GM18868 (cell line): ENCODE data around the gene TUBGCP6.

Experiments
- ATAC-seq: cut with Tn5 transposase; IDR thresholded peaks from one replicate; pipeline ENCODE4 v1.9.1; 2021; ENCODE audit warnings: mild to moderate bottlenecking, moderate library complexity; ENCODE audit not compliant: unreplicated experiment

The TUBGCP6 gene

DNA sequence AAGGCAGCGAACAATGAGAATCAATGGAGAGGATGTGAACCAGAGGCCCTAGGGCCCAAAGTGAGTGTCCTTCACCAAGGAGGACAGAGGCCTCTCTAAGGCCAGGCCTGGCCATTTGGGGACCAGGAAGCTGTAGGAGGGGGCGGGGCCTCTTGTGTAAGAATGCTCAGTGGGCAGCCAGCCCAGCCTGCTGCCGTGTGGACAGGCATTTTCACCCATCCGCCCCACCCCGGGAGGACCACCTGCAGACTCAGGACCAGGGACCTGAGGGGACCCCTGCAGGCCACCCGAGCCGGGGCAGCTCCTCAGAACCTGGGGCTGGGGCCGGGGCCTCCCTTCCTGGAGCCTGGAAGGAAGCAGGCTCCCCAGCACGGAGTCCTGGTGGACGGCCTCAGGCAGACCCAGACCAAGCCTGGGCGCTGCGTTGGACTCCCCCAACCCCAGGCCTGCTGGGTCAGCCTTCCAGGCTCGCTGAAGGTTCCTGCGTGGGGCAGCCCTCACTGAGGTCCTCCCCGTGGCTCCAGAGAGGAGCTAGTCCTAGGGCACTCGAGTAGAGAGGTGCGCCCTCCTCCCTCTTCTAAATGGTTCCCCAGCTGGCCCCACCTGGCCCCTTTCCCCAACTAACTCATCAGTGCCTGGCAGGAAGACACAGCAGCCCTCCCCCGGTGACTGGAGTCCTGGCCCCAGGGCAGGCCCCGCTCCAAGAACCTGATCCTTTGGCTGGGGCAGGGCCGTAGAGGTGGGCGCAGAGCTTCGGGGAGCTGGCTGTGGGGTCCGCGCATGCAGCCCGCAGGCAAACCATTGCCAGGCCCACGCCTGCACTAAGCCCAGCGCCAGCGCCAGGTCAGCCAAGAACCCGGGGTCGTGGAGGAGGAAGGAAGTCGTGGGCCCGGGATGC lies 60.6 kb downstream of the TUBGCP6 start:
- no peak for ATAC-seq

DNA sequence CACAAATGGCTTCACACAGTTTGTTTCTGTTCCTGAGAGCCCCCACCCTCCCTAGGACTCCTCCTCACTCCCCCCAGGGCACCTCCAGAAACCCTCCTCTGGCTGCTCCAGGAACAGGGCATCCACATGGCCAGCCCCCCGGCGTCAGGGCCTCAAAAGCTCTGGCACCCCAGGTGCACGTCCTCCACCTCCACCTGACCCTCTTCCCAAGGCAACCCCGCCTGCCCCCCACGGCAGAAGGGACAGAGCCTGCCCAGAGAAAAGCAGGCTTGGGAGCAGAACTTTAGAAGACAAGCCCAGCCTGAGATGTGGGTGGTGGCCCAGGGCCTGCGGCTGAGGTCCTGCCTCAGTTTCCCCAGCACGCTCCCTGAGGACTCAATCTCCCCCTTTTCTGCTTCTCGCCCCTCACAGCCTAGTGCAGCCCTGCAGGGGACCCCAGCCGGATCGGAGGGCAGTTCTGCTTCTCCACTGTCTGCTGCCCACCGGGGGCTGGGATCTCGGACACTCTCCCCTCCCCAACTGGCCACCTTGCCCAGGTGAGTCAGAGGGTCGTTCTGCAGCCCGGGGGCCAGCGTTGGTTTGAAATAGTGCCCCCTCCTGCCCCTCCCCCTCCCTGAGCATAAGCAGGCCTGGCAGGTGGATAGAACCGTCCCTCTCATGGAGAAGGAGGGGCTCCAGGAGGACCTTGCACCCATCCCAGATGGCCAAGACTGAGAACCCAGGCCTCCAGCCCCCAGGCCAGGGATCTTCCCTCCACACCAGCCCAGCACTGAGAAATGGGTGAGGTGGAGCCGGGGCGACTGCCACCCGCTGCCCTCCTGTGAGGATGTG lies 61.5 kb downstream of the TUBGCP6 start:
- ATAC-seq: no peak

DNA sequence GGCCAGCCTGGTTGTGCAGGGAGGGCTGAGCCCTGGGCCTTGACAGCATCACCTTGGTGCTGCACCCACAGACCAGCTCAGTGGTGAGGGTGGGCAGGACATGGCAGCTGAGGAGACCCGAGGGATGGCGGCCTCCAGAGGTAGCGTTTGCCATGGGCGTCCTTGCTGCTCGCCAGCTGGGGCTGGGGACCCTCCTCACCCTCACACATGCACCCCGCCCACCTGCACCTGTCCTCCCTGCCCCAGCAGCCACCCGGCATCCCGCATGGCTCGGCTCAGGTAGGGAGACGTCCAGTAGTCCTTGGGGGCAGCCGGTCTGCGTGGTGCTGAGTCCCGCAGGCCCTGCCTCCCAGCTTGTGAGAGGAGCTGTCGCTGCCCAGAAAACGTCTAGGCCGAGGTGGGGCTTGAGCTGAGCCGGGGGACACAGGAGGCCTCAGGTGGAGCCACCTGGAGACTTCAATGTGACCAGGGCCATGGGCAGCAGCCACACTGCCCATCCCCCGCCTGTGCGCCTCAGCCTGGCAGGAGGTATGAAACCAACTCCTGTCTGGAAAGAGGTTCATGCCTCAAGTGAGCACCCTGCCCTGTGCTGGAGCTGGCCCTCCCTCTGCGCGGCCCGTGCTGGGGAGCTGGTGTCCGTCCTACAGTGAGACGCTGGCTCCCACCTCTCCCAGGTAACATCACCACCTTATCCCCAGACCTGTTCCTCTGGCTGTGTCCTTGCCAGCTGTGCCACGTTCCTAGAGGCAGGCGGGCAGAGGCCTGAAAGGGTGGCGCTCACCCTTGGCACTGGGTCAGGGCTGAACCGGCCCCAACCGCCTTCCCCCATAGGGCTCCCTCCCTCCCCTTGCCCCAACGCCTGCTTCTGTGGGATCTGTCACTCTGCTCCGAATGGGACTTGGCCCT lies 62.4 kb downstream of the TUBGCP6 start:
- ATAC-seq: no peak

DNA sequence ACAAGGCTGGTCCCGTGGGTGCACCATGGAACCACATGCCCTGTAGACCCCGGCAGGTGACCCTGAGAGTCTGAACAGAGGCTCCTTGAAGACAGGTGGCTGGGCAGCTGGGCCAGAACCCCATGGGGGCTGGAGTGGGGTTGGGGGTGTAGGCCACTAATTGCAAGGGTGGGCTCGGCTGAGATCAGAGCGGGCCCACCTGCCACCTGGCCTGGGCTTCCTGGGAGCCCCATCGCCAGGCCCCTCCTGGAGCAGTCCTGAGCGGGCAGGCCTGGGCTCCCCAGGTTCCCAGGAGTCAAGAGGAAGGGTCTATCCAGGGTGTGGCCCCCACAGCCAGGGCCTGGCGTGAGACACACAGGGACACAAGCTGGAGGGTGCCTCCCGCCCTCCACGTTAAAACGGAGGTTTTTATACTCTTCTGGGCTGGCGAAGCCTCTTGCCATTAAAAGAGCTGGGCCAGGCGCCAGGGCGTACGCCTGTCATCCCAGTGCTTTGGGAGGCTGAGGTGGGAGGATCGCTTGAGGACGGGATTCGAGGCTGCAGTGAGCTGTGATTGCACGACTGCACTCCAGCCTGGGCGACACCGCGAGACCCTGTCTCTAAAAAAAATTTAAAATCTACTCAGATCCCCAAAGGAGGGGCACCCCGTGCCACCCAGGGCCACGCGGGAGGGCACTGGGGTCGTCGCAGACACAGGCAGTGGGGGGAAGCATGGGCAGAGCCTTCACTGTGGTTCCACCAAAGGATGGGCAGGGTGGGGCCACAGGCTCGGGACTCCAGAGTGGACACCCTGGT lies 63.9 kb downstream of the TUBGCP6 start:
- no peak for ATAC-seq

DNA sequence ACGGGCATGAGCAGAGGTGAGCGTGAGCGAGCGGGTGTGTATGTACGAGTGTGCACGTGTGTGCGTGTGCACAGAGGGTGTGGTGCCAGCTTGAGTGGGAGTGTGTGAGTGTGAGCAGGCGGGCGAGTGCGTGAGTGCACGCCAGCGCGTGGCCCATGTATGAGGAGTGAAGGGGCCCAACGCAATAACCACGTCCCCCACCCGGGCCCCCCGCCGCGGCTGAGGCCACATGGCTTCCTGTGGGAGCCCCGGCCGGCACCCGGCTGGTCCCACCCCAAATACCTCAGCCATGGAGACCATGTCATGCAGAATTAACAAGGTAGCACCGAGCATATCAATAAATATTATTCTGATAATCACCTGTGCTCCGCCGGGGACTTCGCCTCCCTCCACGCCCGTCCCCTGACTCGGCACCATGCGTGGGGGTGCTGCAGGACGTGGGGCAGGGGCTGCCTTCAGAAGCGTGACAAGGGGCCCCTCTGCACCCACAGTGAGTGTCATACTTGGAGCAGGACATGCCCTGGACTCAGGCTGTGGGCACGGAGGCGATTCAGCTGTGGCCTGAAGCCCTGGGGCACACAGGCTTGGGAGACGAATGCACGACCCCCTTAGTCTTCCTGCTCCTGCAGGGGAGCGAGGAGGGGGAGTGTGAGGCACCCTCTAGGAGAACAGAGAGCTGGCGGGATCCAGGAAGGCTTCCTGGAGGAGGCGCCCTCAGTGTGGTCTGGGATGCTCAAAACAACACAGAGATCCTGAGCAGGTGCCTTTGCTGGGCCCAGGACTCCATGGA lies 64.7 kb downstream of the TUBGCP6 start:
- no peak for ATAC-seq

DNA sequence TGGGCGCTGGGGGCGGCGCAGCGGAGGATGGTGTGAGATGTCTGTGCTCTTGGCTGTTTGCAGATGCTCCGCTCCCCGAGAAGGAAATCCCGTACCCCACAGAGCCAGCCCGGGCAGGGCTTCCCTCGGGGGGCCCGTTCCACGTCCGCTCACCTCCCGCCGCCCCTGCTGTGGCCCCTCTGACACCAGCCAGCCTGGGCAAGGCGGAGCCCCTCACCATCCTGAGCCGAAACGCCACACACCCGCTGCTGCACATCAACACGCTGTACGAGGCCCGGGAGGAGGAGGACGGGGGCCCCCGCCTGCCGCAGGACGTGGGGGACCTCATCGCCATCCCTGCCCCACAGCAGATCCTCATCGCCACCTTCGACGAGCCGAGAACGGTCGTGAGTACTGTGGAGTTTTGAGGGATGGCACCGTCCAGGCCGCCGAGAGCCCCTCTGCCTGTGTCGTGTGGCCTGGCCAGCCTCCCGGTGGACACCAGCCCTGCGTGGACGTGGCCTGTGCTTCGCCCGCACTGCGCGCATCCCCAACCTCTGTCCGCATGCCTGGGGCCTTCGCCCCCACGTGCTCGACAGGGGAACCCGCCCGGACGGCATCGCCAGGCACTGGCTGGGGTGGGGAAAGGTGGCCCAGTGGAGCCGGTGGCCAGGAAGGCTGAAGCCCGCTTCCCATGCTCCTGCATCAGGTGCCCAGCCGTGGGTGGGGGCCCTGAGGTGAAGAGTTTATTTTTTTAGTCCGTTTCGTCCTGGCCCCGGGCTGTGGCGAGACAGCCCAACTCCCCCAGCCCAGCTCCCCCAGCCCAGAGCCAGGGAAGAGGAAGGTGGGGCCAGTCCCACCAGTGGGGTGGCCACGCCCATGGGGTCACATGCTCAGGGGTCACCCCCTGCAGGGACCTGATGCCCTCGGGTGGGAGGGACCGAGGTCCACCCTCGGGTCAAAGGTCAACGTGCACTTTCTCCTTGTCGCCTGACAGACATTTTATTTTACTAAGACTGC lies 65.7 kb downstream of the TUBGCP6 start:
- ATAC-seq: no peak

DNA sequence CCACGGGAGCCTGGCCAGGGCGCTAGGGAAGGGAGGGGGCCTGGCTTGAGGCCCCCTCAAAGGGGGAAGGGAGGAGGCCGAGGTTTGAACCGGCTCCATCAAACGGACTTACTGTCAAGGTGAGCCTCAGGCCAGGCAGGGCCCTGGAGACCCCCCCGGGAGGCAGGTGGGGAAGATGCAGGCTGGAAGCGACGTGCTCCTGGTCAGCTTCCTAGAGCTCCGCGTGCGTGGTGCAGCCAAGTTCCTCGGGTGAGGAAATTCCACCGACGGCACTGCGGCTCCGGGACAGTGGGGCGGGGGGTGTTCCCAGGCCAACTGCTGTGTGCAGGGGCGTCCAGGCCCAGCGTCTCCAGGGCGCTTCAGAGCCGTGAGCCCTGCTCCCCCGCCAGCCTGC lies 66.4 kb downstream of the TUBGCP6 start:
- ATAC-seq: no peak

DNA sequence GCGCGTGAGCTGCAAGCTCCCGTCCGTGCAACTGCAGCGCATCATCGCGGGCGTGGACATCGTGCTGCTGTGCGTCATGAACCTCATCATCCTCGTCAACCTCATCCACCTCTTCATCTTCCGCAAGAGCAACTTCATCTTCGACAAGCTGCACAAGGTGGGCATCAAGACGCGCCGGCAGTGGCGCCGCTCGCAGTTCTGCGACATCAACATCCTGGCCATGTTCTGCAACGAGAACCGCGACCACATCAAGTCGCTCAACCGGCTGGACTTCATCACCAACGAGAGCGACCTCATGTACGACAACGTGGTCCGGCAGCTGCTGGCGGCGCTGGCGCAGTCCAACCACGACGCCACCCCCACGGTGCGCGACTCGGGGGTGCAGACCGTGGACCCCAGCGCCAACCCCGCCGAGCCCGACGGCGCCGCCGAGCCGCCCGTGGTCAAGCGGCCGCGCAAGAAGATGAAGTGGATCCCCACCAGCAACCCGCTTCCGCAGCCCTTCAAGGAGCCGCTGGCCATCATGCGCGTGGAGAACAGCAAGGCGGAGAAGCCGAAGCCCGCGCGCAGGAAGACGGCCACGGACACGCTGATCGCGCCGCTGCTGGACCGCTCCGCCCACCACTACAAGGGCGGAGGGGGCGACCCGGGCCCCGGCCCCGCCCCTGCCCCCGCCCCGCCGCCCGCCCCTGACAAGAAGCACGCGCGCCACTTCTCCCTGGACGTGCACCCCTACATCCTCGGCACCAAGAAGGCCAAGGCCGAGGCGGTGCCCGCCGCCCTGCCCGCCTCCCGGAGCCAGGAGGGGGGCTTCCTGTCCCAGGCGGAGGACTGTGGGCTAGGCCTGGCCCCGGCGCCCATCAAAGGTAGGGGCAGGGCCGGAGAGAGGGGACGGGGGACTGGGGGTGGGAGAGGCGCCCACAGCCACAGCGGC lies 67.0 kb downstream of the TUBGCP6 start:
- no peak for ATAC-seq

DNA sequence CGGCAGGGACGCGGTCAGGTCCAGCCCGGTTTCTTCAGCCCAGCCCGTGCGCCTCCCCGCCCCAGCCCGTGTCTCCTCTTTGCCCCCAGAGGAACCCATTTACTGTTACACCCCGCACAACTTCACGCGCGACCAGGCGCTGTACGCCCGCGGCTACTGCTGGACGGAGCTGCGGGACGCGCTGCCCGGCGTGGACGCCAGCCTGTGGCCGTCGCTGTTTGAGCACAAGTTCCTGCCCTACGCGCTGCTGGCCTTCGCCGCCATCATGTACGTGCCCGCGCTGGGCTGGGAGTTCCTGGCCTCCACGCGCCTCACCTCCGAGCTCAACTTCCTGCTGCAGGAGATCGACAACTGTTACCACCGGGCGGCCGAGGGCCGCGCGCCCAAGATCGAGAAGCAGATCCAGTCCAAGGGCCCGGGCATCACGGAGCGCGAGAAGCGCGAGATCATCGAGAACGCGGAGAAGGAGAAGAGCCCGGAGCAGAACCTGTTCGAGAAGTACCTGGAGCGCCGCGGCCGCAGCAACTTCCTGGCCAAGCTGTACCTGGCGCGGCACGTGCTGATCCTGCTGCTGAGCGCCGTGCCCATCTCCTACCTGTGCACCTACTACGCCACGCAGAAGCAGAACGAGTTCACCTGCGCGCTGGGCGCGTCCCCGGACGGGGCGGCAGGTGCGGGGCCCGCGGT lies 67.8 kb downstream of the TUBGCP6 start:
- ATAC-seq: no peak

DNA sequence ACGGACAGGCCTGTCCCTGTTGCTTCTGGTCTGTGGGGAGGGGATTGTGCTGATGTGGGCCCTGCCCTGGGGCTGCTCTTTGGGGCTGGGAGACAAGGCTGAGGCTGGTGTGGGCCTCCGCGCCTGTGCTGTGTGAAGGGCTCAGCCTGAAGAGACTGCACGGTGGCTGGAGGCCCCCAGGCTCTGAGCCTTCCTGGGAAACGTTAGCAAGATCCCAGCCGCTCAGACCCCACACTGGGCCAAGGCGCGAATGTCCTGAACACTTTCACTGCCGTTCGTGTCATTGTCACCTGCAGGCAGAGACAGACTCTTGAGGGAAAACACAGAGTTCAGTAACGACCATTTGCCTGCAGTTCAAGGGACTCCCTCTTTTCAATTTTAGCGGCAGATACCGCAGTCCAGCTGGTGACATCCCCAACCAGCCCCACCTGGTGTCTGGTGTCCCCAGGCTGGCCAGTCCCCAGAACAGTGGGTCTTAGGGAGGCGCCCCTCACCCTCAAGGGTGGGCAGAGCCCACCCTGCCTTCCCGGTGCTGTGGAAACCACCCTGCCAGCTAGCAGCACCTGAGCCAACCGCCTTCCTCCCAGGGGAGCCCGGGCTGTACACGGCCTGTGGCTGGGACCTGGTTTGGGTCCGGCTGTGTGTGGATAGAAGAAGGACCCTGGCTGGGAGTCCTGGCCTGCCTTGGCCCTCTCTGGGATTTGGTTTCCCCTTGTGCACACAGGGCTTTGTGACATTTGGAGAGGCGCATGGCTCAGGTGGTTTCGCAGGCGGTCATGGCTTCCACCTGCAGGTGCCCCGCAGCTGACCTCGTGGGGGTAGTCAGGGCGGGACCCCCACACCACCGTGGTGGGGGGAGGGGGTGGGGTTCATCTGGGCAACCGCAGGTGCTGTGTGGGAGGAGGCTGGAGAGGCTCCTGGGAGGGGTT lies 68.6 kb downstream of the TUBGCP6 start:
- no peak for ATAC-seq

DNA sequence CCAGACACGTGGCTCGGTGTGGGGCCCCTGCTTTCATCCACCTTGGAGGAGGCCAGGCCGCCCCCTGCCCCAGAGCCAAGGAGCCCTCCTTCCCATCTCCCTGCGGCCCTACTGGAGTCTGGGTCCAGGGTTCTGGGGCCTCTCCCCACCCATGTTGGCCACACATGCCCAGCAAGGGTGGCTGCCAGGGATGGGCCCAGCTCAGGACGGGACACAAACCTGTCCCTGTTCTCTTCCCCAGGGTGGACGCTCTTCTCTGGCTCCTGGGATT lies 69.7 kb downstream of the TUBGCP6 start:
- no peak for ATAC-seq

DNA sequence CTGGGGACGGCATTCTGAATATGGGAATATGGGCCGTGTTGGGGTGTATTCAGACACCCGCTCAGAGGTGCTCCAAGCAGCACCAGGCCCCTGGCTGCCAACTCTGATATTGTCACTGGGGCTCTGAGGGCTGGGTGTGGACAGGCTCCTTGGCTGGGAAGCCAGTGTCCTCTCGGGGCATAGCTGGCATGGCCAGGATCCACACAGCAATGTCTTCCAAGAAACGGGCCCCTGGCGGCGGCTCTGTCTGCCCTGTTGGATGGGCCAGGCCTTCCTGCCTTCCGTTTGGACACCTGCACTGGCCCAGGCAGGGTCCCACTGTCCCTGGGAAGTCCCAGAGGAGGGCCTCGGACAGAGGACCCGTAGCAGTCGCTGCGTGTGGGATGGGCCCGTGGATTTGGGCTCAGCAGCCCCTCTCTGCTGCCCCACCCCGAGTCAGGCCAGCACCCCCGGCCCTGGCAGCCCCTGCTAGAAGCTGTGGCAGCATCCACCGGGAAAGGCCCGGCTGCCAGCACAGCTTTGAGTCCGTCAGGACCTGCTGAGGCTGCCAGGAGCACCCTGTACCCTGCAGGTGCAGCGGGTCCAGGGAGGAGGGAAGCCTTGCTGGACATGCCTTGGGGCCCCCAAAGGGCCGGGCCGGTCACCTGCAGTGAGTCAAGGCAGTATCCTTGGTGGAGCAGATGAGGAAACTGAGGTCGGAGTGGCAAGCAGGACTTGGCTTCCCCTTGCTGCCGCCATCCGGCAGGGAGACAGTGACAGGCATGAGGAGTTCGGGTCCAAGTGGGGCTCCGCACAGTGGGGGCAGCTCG lies 70.2 kb downstream of the TUBGCP6 start:
- no peak for ATAC-seq

DNA sequence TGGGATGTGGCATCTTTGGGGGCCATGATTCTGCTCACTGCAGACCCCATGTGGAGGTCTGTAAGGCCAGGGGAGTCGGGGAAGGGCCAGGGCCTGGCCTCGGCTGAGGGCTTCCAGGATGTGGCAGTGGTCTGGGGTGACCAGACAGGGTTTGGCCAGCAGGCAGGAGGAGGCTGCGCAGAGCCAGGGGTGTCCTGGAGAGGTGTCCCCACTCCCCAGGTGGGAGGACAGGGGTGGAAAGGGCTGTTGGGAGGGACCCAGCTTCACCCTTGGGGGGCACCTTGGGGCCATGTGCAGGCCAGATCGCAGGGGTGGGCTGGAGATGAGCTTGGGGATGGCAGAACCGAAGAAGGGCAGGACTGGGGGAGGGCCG lies 70.9 kb downstream of the TUBGCP6 start:
- no peak for ATAC-seq

DNA sequence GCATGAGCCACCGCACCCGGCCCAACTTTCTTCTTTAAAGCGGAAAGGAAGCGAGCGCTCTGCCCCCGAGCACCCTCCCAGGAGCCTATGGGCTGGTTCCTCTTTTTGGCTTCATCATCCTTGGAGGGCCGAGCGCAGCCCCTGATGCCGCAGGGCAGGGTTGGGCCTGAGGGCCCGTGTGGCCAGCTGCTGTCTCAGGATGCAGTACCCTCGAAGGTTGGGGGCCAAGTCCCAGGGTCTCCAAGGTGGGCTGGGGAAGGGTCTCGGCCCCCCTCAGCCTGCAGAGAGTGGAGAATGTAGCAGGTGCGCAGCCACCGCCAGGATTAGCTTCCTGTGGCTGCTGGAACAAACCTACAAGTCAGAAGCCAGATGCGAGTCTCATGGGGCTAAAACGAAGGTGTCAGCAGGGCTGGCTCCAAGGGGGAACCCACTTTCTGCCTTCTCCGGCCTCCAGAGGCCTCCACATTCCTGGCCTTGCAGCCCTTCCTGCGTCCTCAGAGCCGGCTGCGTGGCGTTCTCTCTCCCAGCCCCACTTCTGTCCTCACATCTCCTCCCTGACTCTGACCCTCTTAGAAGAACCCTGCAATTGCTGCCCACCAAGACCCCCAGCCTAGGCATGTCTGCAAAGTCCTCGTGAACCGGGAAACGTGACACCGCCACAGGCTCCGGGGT lies 71.4 kb downstream of the TUBGCP6 start:
- no peak for ATAC-seq
